ENCODE data around the gene ENOSF1.

The ENOSF1 gene

DNA sequence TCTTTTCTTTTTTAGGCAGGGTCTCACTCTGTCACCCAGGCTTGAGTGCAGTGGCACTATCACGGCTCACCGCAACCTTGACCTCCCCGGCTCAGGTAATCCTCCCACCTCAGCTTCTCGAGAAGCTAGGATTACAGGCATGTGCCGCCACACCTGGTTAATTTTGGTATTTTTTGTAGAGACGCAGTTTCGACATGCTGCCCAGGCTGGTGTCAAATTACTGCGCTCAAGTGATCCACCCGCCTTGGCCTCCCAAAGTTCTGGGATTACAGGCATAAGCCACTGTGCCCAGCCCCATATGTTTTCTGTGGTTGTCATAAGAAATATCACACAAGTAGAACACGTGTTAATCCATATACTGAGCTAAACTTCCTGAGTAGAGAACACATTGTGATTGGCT is 14.6 kb downstream of the ENOSF1 start:
- H3K9me2 ChIP-seq (replicated peaks; ENCODE audit: control insufficient read depth, low read length) = no peaks in the 10 kb centered on the region
- peaks cover 6% of the 10 kb centered on the region for H3K36me3 ChIP-seq (ENCODE audit: control insufficient read depth, low read length)
- no peaks in the 10 kb centered on the region for H3F3A ChIP-seq (ENCODE audit: control insufficient read depth, insufficient read depth)
- no peak overlapping the region for H3K27ac ChIP-seq (ENCODE audit: low read depth, low read length)
- H3K4me2 ChIP-seq (ENCODE audit: low read length) = no peak overlapping the region
- H3K79me2 ChIP-seq (ENCODE audit: control insufficient read depth, low read length) = peaks cover 5% of the 10 kb centered on the region
- no peaks in the 10 kb centered on the region for H4K20me1 ChIP-seq (ENCODE audit: control insufficient read depth, insufficient read depth, low read depth, low read length)
- no peaks in the 10 kb centered on the region for H3K27me3 ChIP-seq (ENCODE audit: control insufficient read depth, low read length)
- TF ChIP-seq, protein P1, sequence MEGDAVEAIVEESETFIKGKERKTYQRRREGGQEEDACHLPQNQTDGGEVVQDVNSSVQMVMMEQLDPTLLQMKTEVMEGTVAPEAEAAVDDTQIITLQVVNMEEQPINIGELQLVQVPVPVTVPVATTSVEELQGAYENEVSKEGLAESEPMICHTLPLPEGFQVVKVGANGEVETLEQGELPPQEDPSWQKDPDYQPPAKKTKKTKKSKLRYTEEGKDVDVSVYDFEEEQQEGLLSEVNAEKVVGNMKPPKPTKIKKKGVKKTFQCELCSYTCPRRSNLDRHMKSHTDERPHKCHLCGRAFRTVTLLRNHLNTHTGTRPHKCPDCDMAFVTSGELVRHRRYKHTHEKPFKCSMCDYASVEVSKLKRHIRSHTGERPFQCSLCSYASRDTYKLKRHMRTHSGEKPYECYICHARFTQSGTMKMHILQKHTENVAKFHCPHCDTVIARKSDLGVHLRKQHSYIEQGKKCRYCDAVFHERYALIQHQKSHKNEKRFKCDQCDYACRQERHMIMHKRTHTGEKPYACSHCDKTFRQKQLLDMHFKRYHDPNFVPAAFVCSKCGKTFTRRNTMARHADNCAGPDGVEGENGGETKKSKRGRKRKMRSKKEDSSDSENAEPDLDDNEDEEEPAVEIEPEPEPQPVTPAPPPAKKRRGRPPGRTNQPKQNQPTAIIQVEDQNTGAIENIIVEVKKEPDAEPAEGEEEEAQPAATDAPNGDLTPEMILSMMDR (IDR thresholded peaks at IDR 0.05; ENCODE audit: low read depth, low read length, poor library complexity, severe bottlenecking) = no peak
- TF ChIP-seq EZH2phosphoT487 (IDR thresholded peaks at IDR 0.05; ENCODE audit: borderline replicate concordance, low read length) = no peak
- H3K4me3 ChIP-seq (ENCODE audit: low read length) = no peak overlapping the region
- H3K9me3 ChIP-seq (ENCODE audit: control insufficient read depth, insufficient read depth, low read length) = no peaks in the 10 kb centered on the region
- H3K4me1 ChIP-seq (ENCODE audit: control insufficient read depth, low read length) = no peaks in the 10 kb centered on the region

DNA sequence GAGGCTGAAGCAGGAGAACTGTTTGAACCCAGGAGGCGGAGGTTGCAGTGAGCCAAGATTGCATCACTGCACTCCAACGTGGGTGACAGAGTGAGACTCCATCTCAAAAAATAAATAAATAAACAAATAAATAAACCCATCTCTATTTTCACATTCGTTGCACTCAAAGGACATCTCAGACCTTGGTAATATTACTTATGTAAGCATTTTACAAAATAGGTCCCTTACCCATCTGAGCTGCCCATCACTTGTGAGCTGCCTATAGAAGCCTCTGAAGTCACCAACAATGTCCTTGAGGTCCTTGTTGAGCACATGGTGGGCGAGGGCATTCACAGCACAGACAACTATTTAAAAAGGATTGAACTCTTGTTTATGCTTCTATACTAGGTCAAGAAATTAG is 15.4 kb downstream of the ENOSF1 start:
- Histone ChIP-seq H3K9me2 (replicated peaks; ENCODE audit: control insufficient read depth, low read length) (no peaks in the 10 kb centered on the region), H3K4me1 (ENCODE audit: control insufficient read depth, low read length) (no peaks in the 10 kb centered on the region), H3K4me3 (ENCODE audit: low read length) (no peak overlapping the region), H3K36me3 (ENCODE audit: control insufficient read depth, low read length) (peaks cover 7% of the 10 kb centered on the region), H4K20me1 (ENCODE audit: control insufficient read depth, insufficient read depth, low read depth, low read length) (no peaks in the 10 kb centered on the region), H3F3A (ENCODE audit: control insufficient read depth, insufficient read depth) (no peaks in the 10 kb centered on the region), H3K27ac (ENCODE audit: low read depth, low read length) (no peak overlapping the region), H3K4me2 (ENCODE audit: low read length) (no peak overlapping the region), H3K9me3 (ENCODE audit: control insufficient read depth, insufficient read depth, low read length) (no peaks in the 10 kb centered on the region), H3K79me2 (ENCODE audit: control insufficient read depth, low read length) (peaks cover 4% of the 10 kb centered on the region; the same call in 1 of the 2 replicates), H3K27me3 (ENCODE audit: control insufficient read depth, low read length) (no peaks in the 10 kb centered on the region)
- TF ChIP-seq, protein P1 (IDR thresholded peaks at IDR 0.05; ENCODE audit: low read depth, low read length, poor library complexity, severe bottlenecking) = no peak
- TF ChIP-seq EZH2phosphoT487 (IDR thresholded peaks at IDR 0.05; ENCODE audit: borderline replicate concordance, low read length) = no peak

GRCh38 chr18:693466-694187 is 18.8 kb downstream of the ENOSF1 start:
- no peak overlapping the region for H3K4me2 ChIP-seq (ENCODE audit: low read length)
- H3K4me3 ChIP-seq (ENCODE audit: low read length) = no peak overlapping the region
- no peak for TF ChIP-seq EZH2phosphoT487 (IDR thresholded peaks at IDR 0.05; ENCODE audit: borderline replicate concordance, low read length)
- TF ChIP-seq, protein P1 (IDR thresholded peaks at IDR 0.05; ENCODE audit: low read depth, low read length, poor library complexity, severe bottlenecking) = no peak
- no peaks in the 10 kb centered on the region for H3K4me1 ChIP-seq (ENCODE audit: control insufficient read depth, low read length)
- no peaks in the 10 kb centered on the region for H3K27me3 ChIP-seq (ENCODE audit: control insufficient read depth, low read length)
- no peaks in the 10 kb centered on the region for H3K9me2 ChIP-seq (replicated peaks; ENCODE audit: control insufficient read depth, low read length)
- H3K27ac ChIP-seq (ENCODE audit: low read depth, low read length) = no peak overlapping the region
- no peaks in the 10 kb centered on the region for H3F3A ChIP-seq (ENCODE audit: control insufficient read depth, insufficient read depth)
- no peaks in the 10 kb centered on the region for H4K20me1 ChIP-seq (ENCODE audit: control insufficient read depth, insufficient read depth, low read depth, low read length)
- no peaks in the 10 kb centered on the region for H3K79me2 ChIP-seq (ENCODE audit: control insufficient read depth, low read length)
- H3K36me3 ChIP-seq (ENCODE audit: control insufficient read depth, low read length) = 0 out of 2 replicates have a peak, but pooled peaks cover 3% of the 10 kb centered on the region
- H3K9me3 ChIP-seq (ENCODE audit: control insufficient read depth, insufficient read depth, low read length) = no peaks in the 10 kb centered on the region

Data from DOHH2 (cell line).